ENCODE results near the gene AGO3. TPM values are rescaled to one million over a fixed set of nuclear protein-coding genes. Genes with fewer than 3 reads are reported as not detected.
"Not testable (repeated sequence)": the region's sequence is repeated elsewhere in the genome, so short reads cannot be mapped to it uniquely, and the experiment has no call there.

AGO3 gene
- total RNA-seq, 1 experiment from 2014 or later: 39.4 TPM

- Histone ChIP-seq H3K4me3 (ENCODE audit: low read depth in 2 of 2, low read length in 2 of 2) (no peak overlapping the region), H3K27me3 (ENCODE audit: control insufficient read depth, insufficient read depth, low read length) (no peaks in the 10 kb centered on the region), H3K4me1 (ENCODE audit: control insufficient read depth, insufficient read depth, low read length) (no peaks in the 10 kb centered on the region), H3K9me3 (ENCODE audit: control insufficient read depth, insufficient read depth, low read depth, low read length) (no peaks in the 10 kb centered on the region), H3K36me3 (ENCODE audit: control insufficient read depth, insufficient read depth, low read length) (no peaks in the 10 kb centered on the region), H3K27ac (ENCODE audit: low read length) (no peak overlapping the region)
- BruUV-seq (replicated peaks): no TSS peak
- intact Hi-C loops (cut with micrococcal nuclease; ENCODE audit: unreplicated experiment) (no loop called here), in situ Hi-C loops (cut with HindIII; ENCODE audit: low pct_unique_long_range_greater_than_20kb, low sequenced_read_pairs) (no loop called here)
- no peak for DNase-seq (ENCODE audit: low read depth, low spot score)
- TF ChIP-seq, protein P1, sequence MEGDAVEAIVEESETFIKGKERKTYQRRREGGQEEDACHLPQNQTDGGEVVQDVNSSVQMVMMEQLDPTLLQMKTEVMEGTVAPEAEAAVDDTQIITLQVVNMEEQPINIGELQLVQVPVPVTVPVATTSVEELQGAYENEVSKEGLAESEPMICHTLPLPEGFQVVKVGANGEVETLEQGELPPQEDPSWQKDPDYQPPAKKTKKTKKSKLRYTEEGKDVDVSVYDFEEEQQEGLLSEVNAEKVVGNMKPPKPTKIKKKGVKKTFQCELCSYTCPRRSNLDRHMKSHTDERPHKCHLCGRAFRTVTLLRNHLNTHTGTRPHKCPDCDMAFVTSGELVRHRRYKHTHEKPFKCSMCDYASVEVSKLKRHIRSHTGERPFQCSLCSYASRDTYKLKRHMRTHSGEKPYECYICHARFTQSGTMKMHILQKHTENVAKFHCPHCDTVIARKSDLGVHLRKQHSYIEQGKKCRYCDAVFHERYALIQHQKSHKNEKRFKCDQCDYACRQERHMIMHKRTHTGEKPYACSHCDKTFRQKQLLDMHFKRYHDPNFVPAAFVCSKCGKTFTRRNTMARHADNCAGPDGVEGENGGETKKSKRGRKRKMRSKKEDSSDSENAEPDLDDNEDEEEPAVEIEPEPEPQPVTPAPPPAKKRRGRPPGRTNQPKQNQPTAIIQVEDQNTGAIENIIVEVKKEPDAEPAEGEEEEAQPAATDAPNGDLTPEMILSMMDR (IDR thresholded peaks at IDR 0.05): no peak
- TF ChIP-seq SIN3A (IDR thresholded peaks at IDR 0.05; ENCODE audit: borderline replicate concordance, insufficient read depth, low read depth, low read length): no peak
- no peak for TF ChIP-seq POLR2AphosphoS5 (IDR thresholded peaks at IDR 0.05; ENCODE audit: low read depth, low read length)
- no peak for TF ChIP-seq TCF7L2 (IDR thresholded peaks at IDR 0.05; ENCODE audit: low read depth, low read length)
- CTCF ChIA-PET: no interaction called here
- POLR2A ChIA-PET: no interaction called here
- ATAC-seq: no peak
Measured at GRCh38 chr1:36023098-36023769, 92.3 kb downstream of the AGO3 start.

GRCh38 chr1:36024024-36024423 lies 93.1 kb downstream of the AGO3 start:
- in situ Hi-C loops (cut with HindIII; ENCODE audit: low pct_unique_long_range_greater_than_20kb, low sequenced_read_pairs); CTCF ChIA-PET; intact Hi-C loops (cut with micrococcal nuclease; ENCODE audit: unreplicated experiment); H3K27me3 ChIP-seq (ENCODE audit: control insufficient read depth, insufficient read depth, low read length); ATAC-seq; H3K9me3 ChIP-seq (ENCODE audit: control insufficient read depth, insufficient read depth, low read depth, low read length); H3K36me3 ChIP-seq (ENCODE audit: control insufficient read depth, insufficient read depth, low read length); H3K4me1 ChIP-seq (ENCODE audit: control insufficient read depth, insufficient read depth, low read length); BruUV-seq (replicated peaks); H3K27ac ChIP-seq (ENCODE audit: low read length); H3K4me3 ChIP-seq (ENCODE audit: low read depth in 2 of 2, low read length in 2 of 2); DNase-seq (ENCODE audit: low read depth, low spot score): not testable (repeated sequence)
- POLR2A ChIA-PET: interaction anchor here (0.7 kb wide), 1 partner anchor 338 kb away, joined by 8 read pairs; no protein-coding TSS in a partner anchor

- in situ Hi-C loops (cut with HindIII; ENCODE audit: low pct_unique_long_range_greater_than_20kb, low sequenced_read_pairs): no loop called here
- POLR2A ChIA-PET: no interaction called here
- no peak overlapping the region for H3K4me3 ChIP-seq (ENCODE audit: low read depth in 2 of 2, low read length in 2 of 2)
- ATAC-seq (no peak), DNase-seq (ENCODE audit: low read depth, low spot score) (no peak)
- peaks cover 4% of the 10 kb centered on the region; the same call in 1 of the 2 replicates for H3K9me3 ChIP-seq (ENCODE audit: control insufficient read depth, insufficient read depth, low read depth, low read length)
- intact Hi-C loops (cut with micrococcal nuclease; ENCODE audit: unreplicated experiment): no loop called here
- CTCF ChIA-PET: no interaction called here
- H3K4me1 ChIP-seq (ENCODE audit: control insufficient read depth, insufficient read depth, low read length): no peaks in the 10 kb centered on the region
- no peaks in the 10 kb centered on the region for H3K36me3 ChIP-seq (ENCODE audit: control insufficient read depth, insufficient read depth, low read length)
- no peak overlapping the region for H3K27ac ChIP-seq (ENCODE audit: low read length)
- TF ChIP-seq TCF7L2 (IDR thresholded peaks at IDR 0.05; ENCODE audit: low read depth, low read length): no peak
- TF ChIP-seq, protein P1 (IDR thresholded peaks at IDR 0.05): no peak
- no peak for TF ChIP-seq REST (IDR thresholded peaks at IDR 0.05; ENCODE audit: insufficient read depth in 1 of 2, low read depth in 2 of 2, low read length in 1 of 2)
- TF ChIP-seq POLR2AphosphoS5 (IDR thresholded peaks at IDR 0.05; ENCODE audit: low read depth, low read length): no peak
- TF ChIP-seq SIN3A (IDR thresholded peaks at IDR 0.05; ENCODE audit: borderline replicate concordance, insufficient read depth, low read depth, low read length): no peak
- BruUV-seq (replicated peaks): no TSS peak
- H3K27me3 ChIP-seq (ENCODE audit: control insufficient read depth, insufficient read depth, low read length): no peaks in the 10 kb centered on the region
Measured at GRCh38 chr1:36024847-36025246, 93.9 kb downstream of the AGO3 start.

All from Panc1 (cell line).